MG63 (cell line): ENCODE data around the gene DNAH9. TPM values are rescaled to one million over a fixed set of nuclear protein-coding genes. Genes with fewer than 3 reads are reported as not detected.

Source experiments
- DNase-seq: peaks from one replicate; pipeline ENCODE4 v3.0.0-alpha.2; 2020
- H3K27me3 ChIP-seq: fragments of 250-450 bp; sonication (Bioruptor Pico); 2 replicates; pipeline ENCODE4 v1.5.1; 2020; ENCODE audit warnings: mild to moderate bottlenecking, moderate library complexity
- H3K36me3 ChIP-seq: fragments of 250-450 bp; sonication (Bioruptor Pico); 2 replicates; pipeline ENCODE4 v1.5.1; 2020; ENCODE audit warnings: mild to moderate bottlenecking, moderate library complexity
- H3K4me3 ChIP-seq: fragments of 250-450 bp; sonication (Bioruptor Pico); 2 replicates; pipeline ENCODE4 v1.5.1; 2020; ENCODE audit warnings: mild to moderate bottlenecking, moderate library complexity
- H3K9me3 ChIP-seq: fragments of 250-450 bp; sonication (Bioruptor Pico); 2 replicates; pipeline ENCODE4 v1.5.1; 2020; ENCODE audit warnings: mild to moderate bottlenecking, moderate library complexity
- total RNA-seq: library from RNA; depleted of rRNA; stranded (reverse); fragments of >200 nt; shearing (Covaris generic); gene quantifications from 2 replicates; pipeline ENCODE4 v1.2.3, GENCODE V29; 2014; ENCODE audit warnings: low replicate concordance

Gene DNAH9
- total RNA-seq, 1 experiment from 2014 or later = not detected

- Histone ChIP-seq H3K4me3 (no peak overlapping the region), H3K36me3 (no peaks in the 10 kb centered on the region), H3K9me3 (no peaks in the 10 kb centered on the region), H3K27me3 (no peaks in the 10 kb centered on the region)
- no peak for DNase-seq
Observed at GRCh38 chr17:11889266-11889665, 291.0 kb downstream of the DNAH9 start.

GRCh38 chr17:11893862-11894261, 295.6 kb downstream of the DNAH9 start:
- Histone ChIP-seq H3K36me3 (no peaks in the 10 kb centered on the region), H3K4me3 (no peak overlapping the region), H3K27me3 (no peaks in the 10 kb centered on the region), H3K9me3 (no peaks in the 10 kb centered on the region)
- DNase-seq = no peak

GRCh38 chr17:11896199-11896598, 297.9 kb downstream of the DNAH9 start:
- no peak for DNase-seq
- Histone ChIP-seq H3K27me3 (no peaks in the 10 kb centered on the region), H3K9me3 (no peaks in the 10 kb centered on the region), H3K4me3 (no peak overlapping the region), H3K36me3 (no peaks in the 10 kb centered on the region)

GRCh38 chr17:11898526-11899235, 300.4 kb downstream of the DNAH9 start:
- no peak for DNase-seq
- H3K4me3 ChIP-seq = no peak overlapping the region

DNA sequence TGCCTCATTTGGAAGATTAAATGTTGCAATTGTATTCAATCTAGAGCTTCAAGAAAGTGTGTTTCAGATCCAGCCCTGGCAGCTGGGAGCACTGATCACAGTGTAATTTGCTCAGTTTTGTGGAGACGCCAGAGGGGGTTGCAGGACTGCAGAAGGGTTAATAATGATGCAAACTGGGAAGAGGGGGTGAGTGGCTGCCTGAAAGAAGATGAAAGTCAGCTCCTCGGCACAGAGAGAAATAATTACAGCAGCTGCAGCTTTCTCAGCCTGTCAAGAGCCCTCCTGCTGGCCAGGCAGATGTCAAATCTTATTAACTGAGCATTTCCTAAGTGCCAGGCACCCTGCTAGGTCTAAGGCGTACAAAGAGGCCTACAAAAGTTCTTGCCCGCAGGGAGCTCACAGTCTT, 301.3 kb downstream of the DNAH9 start:
- Histone ChIP-seq H3K27me3 (no peaks in the 10 kb centered on the region), H3K4me3 (no peak overlapping the region), H3K9me3 (no peaks in the 10 kb centered on the region), H3K36me3 (no peaks in the 10 kb centered on the region)
- no peak for DNase-seq

More at GRCh38 chr17:11898526-11899235, 300.4 kb downstream of the DNAH9 start:
- Histone ChIP-seq H3K9me3 (no peaks in the 10 kb centered on the region), H3K36me3 (no peaks in the 10 kb centered on the region), H3K27me3 (no peaks in the 10 kb centered on the region)

GRCh38 chr17:11900041-11900476, 301.8 kb downstream of the DNAH9 start:
- DNase-seq = no peak
- Histone ChIP-seq H3K4me3 (no peak overlapping the region), H3K27me3 (no peaks in the 10 kb centered on the region), H3K9me3 (no peaks in the 10 kb centered on the region), H3K36me3 (no peaks in the 10 kb centered on the region)

DNA sequence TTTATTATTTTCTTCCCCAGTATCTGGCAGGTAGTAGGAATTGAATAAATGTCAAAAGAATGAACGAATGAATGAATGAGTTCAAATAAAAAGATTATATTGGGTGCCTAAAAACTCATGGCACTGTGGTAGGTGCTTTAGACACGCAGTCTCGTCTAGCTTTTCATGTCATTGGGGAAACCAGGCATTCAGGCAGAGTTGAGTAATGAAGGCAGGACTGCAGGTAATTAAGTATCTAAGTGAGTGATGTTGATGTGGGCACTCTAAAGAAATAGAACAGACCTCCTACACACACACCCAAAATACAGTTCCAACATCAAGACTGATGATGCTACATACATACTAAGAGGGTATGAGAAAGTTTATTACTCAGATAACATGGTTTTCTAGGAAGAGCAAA, 302.4 kb downstream of the DNAH9 start:
- DNase-seq = no peak
- Histone ChIP-seq H3K4me3 (no peak overlapping the region), H3K27me3 (no peaks in the 10 kb centered on the region), H3K36me3 (no peaks in the 10 kb centered on the region), H3K9me3 (no peaks in the 10 kb centered on the region)

GRCh38 chr17:11901931-11902330, 303.7 kb downstream of the DNAH9 start:
- H3K4me3 ChIP-seq = no peak overlapping the region
- no peaks in the 10 kb centered on the region for H3K27me3 ChIP-seq
- no peaks in the 10 kb centered on the region for H3K36me3 ChIP-seq
- no peaks in the 10 kb centered on the region for H3K9me3 ChIP-seq
- no peak for DNase-seq

DNA sequence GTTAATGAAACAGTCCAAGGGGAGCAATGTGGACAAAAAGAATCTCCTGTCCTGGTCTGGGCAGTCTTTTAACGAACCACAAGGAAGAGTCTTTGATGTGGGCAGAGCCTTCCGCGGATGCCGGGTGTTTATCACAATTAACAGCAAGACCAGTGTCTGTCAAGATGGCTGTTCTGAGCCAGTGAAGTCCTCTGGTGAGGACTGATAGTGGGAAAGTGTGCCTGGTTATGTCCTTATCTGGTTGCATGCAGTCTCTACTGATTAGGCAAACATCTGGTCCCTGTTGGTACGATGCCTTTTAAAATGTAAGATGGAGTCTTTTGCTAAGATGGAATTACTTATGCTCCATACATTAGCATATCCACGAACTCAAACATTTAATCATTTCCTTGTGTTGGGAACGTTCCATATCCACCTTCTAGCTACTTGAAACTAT, 310.5 kb downstream of the DNAH9 start:
- Histone ChIP-seq H3K4me3 (no peak overlapping the region), H3K27me3 (no peaks in the 10 kb centered on the region), H3K36me3 (no peaks in the 10 kb centered on the region), H3K9me3 (peaks cover 8% of the 10 kb centered on the region)
- no peak for DNase-seq

GRCh38 chr17:11909348-11909747, 311.1 kb downstream of the DNAH9 start:
- no peak overlapping the region for H3K4me3 ChIP-seq
- H3K9me3 ChIP-seq = peaks cover 8% of the 10 kb centered on the region
- DNase-seq = no peak
- H3K36me3 ChIP-seq = no peaks in the 10 kb centered on the region
- H3K27me3 ChIP-seq = 0 out of 2 replicates have a peak, but pooled peaks cover 2% of the 10 kb centered on the region

GRCh38 chr17:11916091-11916490, 317.8 kb downstream of the DNAH9 start:
- Histone ChIP-seq H3K27me3 (0 out of 2 replicates have a peak, but pooled peaks cover 2% of the 10 kb centered on the region), H3K36me3 (no peaks in the 10 kb centered on the region), H3K9me3 (peaks cover 3% of the 10 kb centered on the region; the same call in 1 of the 2 replicates), H3K4me3 (no peak overlapping the region)
- no peak for DNase-seq

- no peaks in the 10 kb centered on the region for H3K36me3 ChIP-seq
- DNase-seq = no peak
- H3K4me3 ChIP-seq = no peak overlapping the region
- H3K27me3 ChIP-seq = 0 out of 2 replicates have a peak, but pooled peaks cover 2% of the 10 kb centered on the region
- H3K9me3 ChIP-seq = peaks cover 3% of the 10 kb centered on the region; the same call in 1 of the 2 replicates
Observed at GRCh38 chr17:11917415-11917814, 319.1 kb downstream of the DNAH9 start.

GRCh38 chr17:11921296-11921695, 323.0 kb downstream of the DNAH9 start:
- no peak for DNase-seq
- H3K36me3 ChIP-seq = no peaks in the 10 kb centered on the region
- H3K27me3 ChIP-seq = no peaks in the 10 kb centered on the region
- H3K9me3 ChIP-seq = no peaks in the 10 kb centered on the region
- no peak overlapping the region for H3K4me3 ChIP-seq

DNA sequence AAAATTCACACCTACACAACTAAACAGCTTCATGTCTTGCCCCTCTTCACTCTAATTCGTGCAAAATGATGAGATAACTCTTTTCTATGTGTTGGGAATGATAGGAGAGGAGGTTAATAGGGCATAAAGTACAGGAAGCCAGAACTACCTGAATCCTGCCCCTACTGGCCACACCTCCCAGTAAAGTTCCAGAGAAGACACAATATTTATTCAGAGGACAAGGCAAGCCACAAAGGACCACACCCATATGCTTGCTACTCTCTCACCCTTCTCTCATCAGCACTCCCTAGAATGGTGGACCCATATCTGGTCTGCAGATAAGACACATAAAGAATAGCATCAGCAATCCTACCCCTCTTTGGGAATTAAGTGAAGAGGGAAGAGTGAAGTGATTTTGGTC, 324.4 kb downstream of the DNAH9 start:
- H3K4me3 ChIP-seq = no peak overlapping the region
- H3K36me3 ChIP-seq = no peaks in the 10 kb centered on the region
- no peak for DNase-seq
- no peaks in the 10 kb centered on the region for H3K27me3 ChIP-seq
- H3K9me3 ChIP-seq = no peaks in the 10 kb centered on the region

GRCh38 chr17:11924076-11924475, 325.8 kb downstream of the DNAH9 start:
- no peak for DNase-seq
- Histone ChIP-seq H3K27me3 (no peaks in the 10 kb centered on the region), H3K4me3 (no peak overlapping the region), H3K9me3 (no peaks in the 10 kb centered on the region), H3K36me3 (no peaks in the 10 kb centered on the region)

GRCh38 chr17:11925262-11926021, 327.2 kb downstream of the DNAH9 start:
- Histone ChIP-seq H3K9me3 (no peaks in the 10 kb centered on the region), H3K27me3 (peaks cover 4% of the 10 kb centered on the region; the same call in 1 of the 2 replicates), H3K4me3 (no peak overlapping the region), H3K36me3 (no peaks in the 10 kb centered on the region)
- DNase-seq = no peak

GRCh38 chr17:11928436-11928835, 330.2 kb downstream of the DNAH9 start:
- Histone ChIP-seq H3K4me3 (no peak overlapping the region), H3K36me3 (no peaks in the 10 kb centered on the region), H3K9me3 (no peaks in the 10 kb centered on the region), H3K27me3 (peaks cover 4% of the 10 kb centered on the region; the same call in 1 of the 2 replicates)
- DNase-seq = no peak
